Gastroesophageal sphincter (tissue), 4 donors: ENCODE measurements around the gene VTI1A. TPM values are rescaled to one million over a fixed set of nuclear protein-coding genes. Genes with fewer than 3 reads are reported as not detected.

Source experiments
- ATAC-seq: fragments of 150-250 bp; one replicate; pipeline ENCODE4 v1.9.1; 2016; ENCODE audit warnings: mild to moderate bottlenecking, moderate library complexity
- H3K27ac ChIP-seq, 4 donors: fragments of 200-600 bp; sonication (generic) in 3 of 4; 1 replicate in 3 of 4; 2 replicates in 1 of 4; pipeline ENCODE4 v1.5.1; 2016 to 2019
- H3K27me3 ChIP-seq: fragments of 200-600 bp; sonication (generic); one replicate; pipeline ENCODE4 v1.5.1; 2019
- H3K36me3 ChIP-seq, 2 donors: fragments of 200-600 bp; sonication (generic); one replicate each; pipeline ENCODE4 v1.5.1; 2019; ENCODE audit warnings: control low read depth in 1 of 2
- H3K4me1 ChIP-seq, 3 donors: fragments of 200-600 bp; sonication (generic); 1 replicate in 2 of 3; 2 replicates in 1 of 3; pipeline ENCODE4 v1.5.1; 2016 to 2019; ENCODE audit warnings: control low read depth in 2 of 3
- H3K4me3 ChIP-seq, 2 donors: fragments of 200-600 bp; sonication (generic); one replicate each; pipeline ENCODE4 v1.5.1; 2019; ENCODE audit warnings: mild to moderate bottlenecking in 1 of 2, moderate library complexity in 1 of 2
- H3K9me3 ChIP-seq, 3 donors: fragments of 200-600 bp; sonication (generic); one replicate each; pipeline ENCODE4 v1.5.1; 2017 to 2019; ENCODE audit warnings: control low read depth in 2 of 3
- CTCF ChIP-seq, 4 experiments: fragments of 200-600 bp in 2 of 4; fragments of 450-650 bp in 2 of 4; sonication (generic) in 1 of 4; IDR thresholded peaks; one replicate each; pipeline ENCODE4 v1.5.1; 2017 to 2019; ENCODE audit warnings: antibody characterized with exemption in 4 of 4, mild to moderate bottlenecking in 2 of 4, moderate library complexity in 2 of 4
- EP300 ChIP-seq: sonication (generic); formaldehyde crosslinking; IDR thresholded peaks from one replicate; pipeline ENCODE4 v1.6.1; 2017; ENCODE audit warnings: antibody characterized with exemption, mild to moderate bottlenecking
- POLR2A ChIP-seq, 2 donors: fragments of 450-650 bp; IDR thresholded peaks; one replicate each; pipeline ENCODE4 v1.6.1; 2017; ENCODE audit warnings: antibody characterized with exemption in 2 of 2, mild to moderate bottlenecking in 2 of 2, moderate library complexity in 1 of 2
- POLR2AphosphoS5 ChIP-seq: sonication (generic); formaldehyde crosslinking; IDR thresholded peaks from one replicate; pipeline ENCODE4 v1.6.1; 2017; ENCODE audit warnings: antibody characterized with exemption
- WGBS, 2 donors: methylation state at CpG; one replicate each; pipeline ENCODE4 v1.1.5; 2018; ENCODE audit warnings: low coverage in 1 of 2; 5-methylcytosine and 5-hydroxymethylcytosine counted together
- total RNA-seq, 4 donors: library from RNA; depleted of rRNA; stranded (reverse); fragments of >200 nt; gene quantifications; one replicate each; pipeline ENCODE4 v1.1.0, GENCODE V29; 2016

The VTI1A gene
- total RNA-seq, 4 donors from 2014 or later = 19.6 to 81.9 (median 43.1) TPM

- Histone ChIP-seq H3K27ac (no peak overlapping the region), H3K4me3 (no peak overlapping the region), H3K4me1 (no peaks in the 10 kb centered on the region), H3K36me3 (no peaks in the 10 kb centered on the region), H3K27me3 (no peaks in the 10 kb centered on the region), H3K9me3 (no peaks in the 10 kb centered on the region)
- TF ChIP-seq EP300 (no peak), CTCF (IDR thresholded peaks at IDR 0.05) (no peak), POLR2AphosphoS5 (no peak), POLR2A (IDR thresholded peaks at IDR 0.05) (no peak)
- no peak for ATAC-seq
- WGBS, 2 donors = 77 to 80% methylated on average over 5 to 6 of the region's 6 CpGs
These were observed 84.4 kb downstream of the VTI1A start for GRCh38 chr10:112531421-112531820.

GRCh38 chr10:112532189-112532588 is 85.2 kb downstream of the VTI1A start:
- WGBS, 2 donors = 47 to 61% methylated on average over 5 to 6 of the region's 6 CpGs
- no peak for ATAC-seq
- H3K27ac ChIP-seq = no peak overlapping the region
- TF ChIP-seq CTCF (IDR thresholded peaks at IDR 0.05) (no peak), EP300 (no peak), POLR2AphosphoS5 (no peak), POLR2A (IDR thresholded peaks at IDR 0.05) (no peak)
- no peaks in the 10 kb centered on the region for H3K4me1 ChIP-seq
- H3K36me3 ChIP-seq = no peaks in the 10 kb centered on the region
- no peaks in the 10 kb centered on the region for H3K9me3 ChIP-seq
- peak overlapping the region in 1 of 2 donors; percentile 11 for H3K4me3 ChIP-seq
- H3K27me3 ChIP-seq = no peaks in the 10 kb centered on the region

- no peaks in the 10 kb centered on the region for H3K9me3 ChIP-seq
- ATAC-seq = no peak
- TF ChIP-seq EP300 (no peak), POLR2A (IDR thresholded peaks at IDR 0.05) (no peak), POLR2AphosphoS5 (no peak)
- peaks cover 0 to 1% of the 10 kb centered on the region in 2 donors for H3K36me3 ChIP-seq
- no peak overlapping the region for H3K27ac ChIP-seq
- WGBS, 2 donors = 72 to 86% methylated on average over 2 of the region's 2 CpGs
- no peaks in the 10 kb centered on the region for H3K4me1 ChIP-seq
- no peaks in the 10 kb centered on the region for H3K27me3 ChIP-seq
- no peak overlapping the region for H3K4me3 ChIP-seq
These were observed 85.9 kb downstream of the VTI1A start for GRCh38 chr10:112532956-112533355.

- TF ChIP-seq POLR2A (IDR thresholded peaks at IDR 0.05) (no peak), CTCF (IDR thresholded peaks at IDR 0.05) (no peak), EP300 (no peak), POLR2AphosphoS5 (no peak)
- no peak overlapping the region for H3K4me3 ChIP-seq
- H3K4me1 ChIP-seq = no peaks in the 10 kb centered on the region
- no peak overlapping the region for H3K27ac ChIP-seq
- H3K9me3 ChIP-seq = no peaks in the 10 kb centered on the region
- WGBS, 2 donors = 39 to 67% methylated on average over 1 of the region's 1 CpG
- peaks cover 2 to 10% of the 10 kb centered on the region in 2 donors for H3K36me3 ChIP-seq
- ATAC-seq = no peak
- no peaks in the 10 kb centered on the region for H3K27me3 ChIP-seq
These were observed 86.9 kb downstream of the VTI1A start for GRCh38 chr10:112533916-112534315.

GRCh38 chr10:112535531-112535951 is 88.5 kb downstream of the VTI1A start:
- no peak for TF ChIP-seq POLR2AphosphoS5
- TF ChIP-seq EP300 = no peak
- no peak for TF ChIP-seq CTCF (IDR thresholded peaks at IDR 0.05)
- no peak for TF ChIP-seq POLR2A (IDR thresholded peaks at IDR 0.05)
- H3K27me3 ChIP-seq = no peaks in the 10 kb centered on the region
- ATAC-seq = no peak
- H3K27ac ChIP-seq = no peak overlapping the region
- H3K9me3 ChIP-seq = no peaks in the 10 kb centered on the region
- 44 to 45% methylated on average over 2 of the region's 3 CpGs for WGBS, 2 donors
- H3K4me1 ChIP-seq = no peaks in the 10 kb centered on the region
- H3K4me3 ChIP-seq = no peak overlapping the region
- peaks cover 2 to 26% of the 10 kb centered on the region in 2 donors for H3K36me3 ChIP-seq
